WI38 (cell line): ENCODE data around the gene KCNAB1.

ENCODE experiments used
- H3K4me3 ChIP-seq: 2 replicates; pipeline ENCODE4 v1.5.1; 2011; ENCODE audit warnings: low read depth, mild to moderate bottlenecking, control low read depth, low read length
- TF ChIP-seq, protein P1 (sequence below): IDR thresholded peaks from 2 replicates; pipeline ENCODE4 v1.5.1; 2012; ENCODE audit warnings: low read depth, mild to moderate bottlenecking, control low read depth, low read length

KCNAB1 gene

GRCh38 chr3:156456771-156457224, 336.4 kb downstream of the KCNAB1 start:
- TF ChIP-seq, protein P1, sequence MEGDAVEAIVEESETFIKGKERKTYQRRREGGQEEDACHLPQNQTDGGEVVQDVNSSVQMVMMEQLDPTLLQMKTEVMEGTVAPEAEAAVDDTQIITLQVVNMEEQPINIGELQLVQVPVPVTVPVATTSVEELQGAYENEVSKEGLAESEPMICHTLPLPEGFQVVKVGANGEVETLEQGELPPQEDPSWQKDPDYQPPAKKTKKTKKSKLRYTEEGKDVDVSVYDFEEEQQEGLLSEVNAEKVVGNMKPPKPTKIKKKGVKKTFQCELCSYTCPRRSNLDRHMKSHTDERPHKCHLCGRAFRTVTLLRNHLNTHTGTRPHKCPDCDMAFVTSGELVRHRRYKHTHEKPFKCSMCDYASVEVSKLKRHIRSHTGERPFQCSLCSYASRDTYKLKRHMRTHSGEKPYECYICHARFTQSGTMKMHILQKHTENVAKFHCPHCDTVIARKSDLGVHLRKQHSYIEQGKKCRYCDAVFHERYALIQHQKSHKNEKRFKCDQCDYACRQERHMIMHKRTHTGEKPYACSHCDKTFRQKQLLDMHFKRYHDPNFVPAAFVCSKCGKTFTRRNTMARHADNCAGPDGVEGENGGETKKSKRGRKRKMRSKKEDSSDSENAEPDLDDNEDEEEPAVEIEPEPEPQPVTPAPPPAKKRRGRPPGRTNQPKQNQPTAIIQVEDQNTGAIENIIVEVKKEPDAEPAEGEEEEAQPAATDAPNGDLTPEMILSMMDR: no peak
- H3K4me3 ChIP-seq: no peak overlapping the region

DNA sequence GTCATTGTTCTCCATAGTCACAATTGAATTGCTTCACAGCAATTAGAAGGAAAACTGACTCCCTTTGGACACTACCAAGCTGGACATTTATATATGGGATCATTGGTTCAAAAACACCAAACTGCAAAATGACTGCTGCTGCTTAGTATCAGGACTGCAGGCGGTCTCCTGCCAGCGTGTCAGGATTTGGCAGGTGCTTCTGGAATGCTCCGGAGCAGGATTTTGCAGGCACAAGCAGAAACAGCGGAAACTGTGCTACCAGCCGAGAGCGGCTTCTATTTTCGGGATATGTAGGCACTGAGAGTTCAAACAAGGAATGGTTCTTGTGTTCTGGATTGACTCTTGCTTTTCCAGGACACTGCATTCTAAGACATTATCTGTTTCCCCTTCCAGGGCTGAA, 339.1 kb downstream of the KCNAB1 start:
- TF ChIP-seq, protein P1: no peak
- H3K4me3 ChIP-seq: no peak overlapping the region

DNA sequence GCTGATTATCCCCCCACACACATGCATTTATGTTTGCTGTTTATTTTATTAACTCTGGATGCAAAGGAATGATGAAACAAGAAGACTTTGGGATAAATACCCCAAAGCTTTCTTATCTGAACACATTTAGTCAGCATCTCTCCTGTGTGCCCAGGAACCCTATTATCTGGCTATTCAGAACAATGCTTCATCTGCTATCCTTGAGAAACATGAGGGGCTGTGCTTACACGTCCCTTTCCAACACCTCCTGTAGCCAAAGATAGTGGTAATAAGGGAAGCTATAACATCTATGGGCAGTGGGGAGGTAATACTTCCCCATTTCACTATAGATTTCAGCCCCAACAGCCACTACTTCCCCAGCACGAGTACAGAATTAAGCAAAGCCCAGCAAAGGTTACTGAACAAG, 339.8 kb downstream of the KCNAB1 start:
- TF ChIP-seq, protein P1: no peak
- H3K4me3 ChIP-seq: no peak overlapping the region

- TF ChIP-seq, protein P1: no peak
- H3K4me3 ChIP-seq: no peak overlapping the region
Observed at GRCh38 chr3:156461889-156462288, 341.5 kb downstream of the KCNAB1 start.

- H3K4me3 ChIP-seq: no peak overlapping the region
- TF ChIP-seq, protein P1: no peak
Observed at GRCh38 chr3:156463123-156463522, 342.7 kb downstream of the KCNAB1 start.

DNA sequence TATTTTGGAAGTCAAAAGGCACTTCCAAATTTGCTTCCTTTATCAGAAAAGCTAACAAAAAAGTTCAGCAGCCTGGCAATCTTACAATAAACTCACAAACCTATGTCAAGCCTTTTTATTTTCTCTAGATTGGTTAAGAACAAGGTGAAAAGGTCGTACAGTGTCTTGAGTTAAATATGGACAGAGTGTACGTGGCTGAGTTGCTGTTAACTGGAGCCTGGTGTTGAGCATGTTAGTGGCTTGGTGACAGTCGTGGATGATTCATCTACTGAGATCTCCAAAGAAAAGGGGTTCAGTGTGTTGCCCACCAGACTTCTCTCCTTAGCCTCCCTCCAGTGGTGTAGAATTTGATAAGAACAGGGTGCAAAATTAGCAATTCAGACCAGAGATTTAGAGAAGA, 344.8 kb downstream of the KCNAB1 start:
- TF ChIP-seq, protein P1: no peak
- H3K4me3 ChIP-seq: no peak overlapping the region

- no peak overlapping the region for H3K4me3 ChIP-seq
Observed at GRCh38 chr3:156469456-156469855, 349.1 kb downstream of the KCNAB1 start.

More at GRCh38 chr3:156469456-156469855, 349.1 kb downstream of the KCNAB1 start:
- TF ChIP-seq, protein P1: no peak
